Osteocyte (in vitro differentiated cells): ENCODE results near the gene N4BP2. TPM values are rescaled to one million over a fixed set of nuclear protein-coding genes. Genes with fewer than 3 reads are reported as not detected.

Experiments
- DNase-seq: peaks from one replicate; pipeline ENCODE4 v3.0.0; 2021; ENCODE audit warnings: mixed read lengths; ENCODE audit not compliant: unreplicated experiment; ENCODE audit errors: extremely low spot score
- H3K27ac Mint-ChIP-seq: one replicate; pipeline ENCODE4 v1.8.0; 2021; ENCODE audit warnings: mild to moderate bottlenecking, mixed read lengths; ENCODE audit not compliant: unreplicated experiment
- H3K27me3 Mint-ChIP-seq: one replicate; pipeline ENCODE4 v1.8.0; 2021; ENCODE audit warnings: mixed read lengths; ENCODE audit not compliant: unreplicated experiment
- H3K36me3 Mint-ChIP-seq: one replicate; pipeline ENCODE4 v1.8.0; 2021; ENCODE audit warnings: mixed read lengths; ENCODE audit not compliant: unreplicated experiment
- H3K4me1 Mint-ChIP-seq: one replicate; pipeline ENCODE4 v1.8.0; 2021; ENCODE audit warnings: mixed read lengths; ENCODE audit not compliant: unreplicated experiment
- H3K4me3 Mint-ChIP-seq: one replicate; pipeline ENCODE4 v1.8.0; 2021; ENCODE audit warnings: mild to moderate bottlenecking, moderate library complexity, mixed read lengths; ENCODE audit not compliant: unreplicated experiment
- H3K9me3 Mint-ChIP-seq: one replicate; pipeline ENCODE4 v1.8.0; 2021; ENCODE audit warnings: mixed read lengths; ENCODE audit not compliant: unreplicated experiment
- total RNA-seq: library from RNA; stranded (reverse); gene quantifications from 2 replicates; pipeline ENCODE4 v1.2.1, GENCODE V29; 2021
- TF ChIP-seq, protein P1 (sequence below): fragments of 200-600 bp; sonication (generic); IDR thresholded peaks from 2 replicates; pipeline ENCODE4 v1.5.0; 2021; ENCODE audit warnings: antibody characterized with exemption, mild to moderate bottlenecking, moderate library complexity

Gene N4BP2
- total RNA-seq, 1 donor from 2014 or later = 14.9 TPM

DNA sequence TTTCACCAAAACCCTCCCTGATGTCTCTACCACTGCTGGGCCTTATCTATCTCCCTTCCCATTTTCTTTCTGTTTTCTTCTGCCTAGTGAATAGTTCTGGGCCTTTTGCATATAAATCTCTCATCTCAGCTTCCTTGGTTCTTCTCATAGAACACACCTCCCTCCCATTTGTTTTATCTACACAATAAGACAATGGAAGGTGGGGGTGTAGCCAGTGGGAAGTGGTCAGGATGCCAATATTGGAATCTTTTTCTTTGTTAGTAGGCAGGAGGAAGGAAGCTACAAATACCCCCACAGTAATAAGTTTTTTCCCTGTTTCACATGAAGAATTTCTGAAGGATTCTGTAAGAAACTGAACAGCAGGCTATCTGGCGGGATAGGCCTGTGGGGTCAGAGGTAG is 109.3 kb downstream of the N4BP2 start:
- Mint-ChIP-seq H3K4me1 (no peaks in the 10 kb centered on the region), H3K27me3 (no peaks in the 10 kb centered on the region), H3K27ac (no peak overlapping the region), H3K4me3 (no peak overlapping the region), H3K9me3 (peaks cover 16% of the 10 kb centered on the region), H3K36me3 (peaks cover 29% of the 10 kb centered on the region)
- TF ChIP-seq, protein P1, sequence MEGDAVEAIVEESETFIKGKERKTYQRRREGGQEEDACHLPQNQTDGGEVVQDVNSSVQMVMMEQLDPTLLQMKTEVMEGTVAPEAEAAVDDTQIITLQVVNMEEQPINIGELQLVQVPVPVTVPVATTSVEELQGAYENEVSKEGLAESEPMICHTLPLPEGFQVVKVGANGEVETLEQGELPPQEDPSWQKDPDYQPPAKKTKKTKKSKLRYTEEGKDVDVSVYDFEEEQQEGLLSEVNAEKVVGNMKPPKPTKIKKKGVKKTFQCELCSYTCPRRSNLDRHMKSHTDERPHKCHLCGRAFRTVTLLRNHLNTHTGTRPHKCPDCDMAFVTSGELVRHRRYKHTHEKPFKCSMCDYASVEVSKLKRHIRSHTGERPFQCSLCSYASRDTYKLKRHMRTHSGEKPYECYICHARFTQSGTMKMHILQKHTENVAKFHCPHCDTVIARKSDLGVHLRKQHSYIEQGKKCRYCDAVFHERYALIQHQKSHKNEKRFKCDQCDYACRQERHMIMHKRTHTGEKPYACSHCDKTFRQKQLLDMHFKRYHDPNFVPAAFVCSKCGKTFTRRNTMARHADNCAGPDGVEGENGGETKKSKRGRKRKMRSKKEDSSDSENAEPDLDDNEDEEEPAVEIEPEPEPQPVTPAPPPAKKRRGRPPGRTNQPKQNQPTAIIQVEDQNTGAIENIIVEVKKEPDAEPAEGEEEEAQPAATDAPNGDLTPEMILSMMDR = no peak
- no peak for DNase-seq

DNA sequence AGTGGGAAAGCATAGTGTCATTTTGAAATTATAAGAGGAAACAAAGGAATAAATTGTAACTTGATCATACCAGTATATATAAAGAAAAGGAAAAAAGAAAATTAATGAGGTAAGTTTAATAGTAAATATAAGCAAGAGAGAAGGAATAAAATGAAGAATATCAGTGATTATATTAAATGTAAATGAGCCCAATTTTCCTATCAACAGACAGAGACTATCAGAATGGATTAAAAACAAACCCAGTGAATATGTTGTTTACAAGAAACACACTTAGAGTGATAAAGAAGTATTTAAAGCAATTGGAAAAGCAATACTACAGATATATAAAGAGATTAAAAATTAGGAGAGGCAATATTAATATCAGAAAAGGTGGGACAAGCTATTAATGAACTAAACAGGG is 111.4 kb downstream of the N4BP2 start:
- Mint-ChIP-seq H3K4me1 (no peaks in the 10 kb centered on the region), H3K36me3 (peaks cover 18% of the 10 kb centered on the region), H3K27ac (no peak overlapping the region), H3K4me3 (no peak overlapping the region), H3K9me3 (peaks cover 16% of the 10 kb centered on the region), H3K27me3 (no peaks in the 10 kb centered on the region)
- TF ChIP-seq, protein P1 = no peak
- no peak for DNase-seq

DNA sequence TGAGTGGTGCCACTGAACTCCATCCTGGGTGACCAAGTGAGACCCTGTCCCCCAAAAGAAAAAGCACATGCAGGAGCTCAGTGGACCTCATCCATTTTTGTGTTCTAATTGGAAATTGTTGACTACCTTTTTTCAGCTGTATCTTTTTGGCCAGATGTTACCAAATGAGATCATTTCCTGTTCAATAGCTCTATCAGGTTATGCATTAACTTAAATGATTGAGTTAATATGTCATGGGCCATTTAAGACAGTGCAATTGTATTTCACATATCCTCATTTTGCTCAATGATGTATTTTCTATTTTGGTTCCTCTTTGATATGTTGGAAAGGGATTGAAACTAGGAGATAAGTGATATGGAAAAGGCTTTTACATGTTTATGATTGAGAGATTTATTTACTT is 113.9 kb downstream of the N4BP2 start:
- TF ChIP-seq, protein P1 = no peak
- Mint-ChIP-seq H3K4me1 (no peaks in the 10 kb centered on the region), H3K36me3 (peaks cover 16% of the 10 kb centered on the region), H3K27ac (no peak overlapping the region), H3K4me3 (no peak overlapping the region), H3K9me3 (peaks cover 16% of the 10 kb centered on the region), H3K27me3 (no peaks in the 10 kb centered on the region)
- DNase-seq = no peak

DNA sequence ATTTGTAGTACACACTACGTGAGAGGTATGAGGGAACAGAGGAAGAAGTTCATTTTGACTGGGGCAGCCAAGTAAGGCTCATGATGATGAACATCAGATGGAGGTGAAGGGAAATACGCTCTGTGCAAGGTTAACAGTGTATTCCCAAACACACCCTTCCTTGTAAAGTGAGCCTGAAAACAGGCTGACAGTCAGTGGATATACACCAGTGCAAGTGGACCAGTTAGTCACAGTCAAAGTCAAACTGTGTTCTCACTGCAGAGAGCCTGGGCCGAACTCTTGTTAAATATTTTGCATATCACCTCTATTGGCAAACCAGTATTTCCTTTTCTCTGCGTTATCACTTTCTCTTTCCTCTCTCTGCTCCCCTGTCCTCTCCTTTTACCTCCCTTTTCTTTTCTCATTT is 116.8 kb downstream of the N4BP2 start:
- no peaks in the 10 kb centered on the region for H3K27me3 Mint-ChIP-seq
- no peaks in the 10 kb centered on the region for H3K36me3 Mint-ChIP-seq
- H3K4me3 Mint-ChIP-seq = no peak overlapping the region
- H3K4me1 Mint-ChIP-seq = no peaks in the 10 kb centered on the region
- no peak overlapping the region for H3K27ac Mint-ChIP-seq
- no peaks in the 10 kb centered on the region for H3K9me3 Mint-ChIP-seq
- DNase-seq = no peak
- TF ChIP-seq, protein P1 = no peak

DNA sequence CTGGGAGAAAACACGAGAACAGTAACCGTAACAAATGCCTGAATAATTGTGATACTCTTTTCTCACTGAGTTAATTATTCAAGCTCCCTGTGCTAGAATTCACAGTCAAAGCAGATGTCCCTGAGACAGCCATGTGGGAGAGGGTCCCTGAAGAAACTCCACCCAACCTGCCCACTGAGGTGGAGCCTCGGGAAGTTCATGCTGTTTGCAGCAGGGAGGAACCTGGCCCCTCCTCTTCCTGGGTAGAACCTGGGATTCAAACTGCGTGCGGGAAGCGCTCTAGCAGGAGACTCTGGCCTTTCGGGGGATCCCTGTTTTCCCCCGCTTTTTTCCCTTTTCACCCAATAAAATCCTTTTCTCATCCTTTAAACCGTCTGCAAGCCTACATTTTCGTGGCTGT is 120.0 kb downstream of the N4BP2 start:
- Mint-ChIP-seq H3K9me3 (peaks cover 3% of the 10 kb centered on the region), H3K27me3 (no peaks in the 10 kb centered on the region), H3K27ac (no peak overlapping the region), H3K36me3 (no peaks in the 10 kb centered on the region), H3K4me3 (no peak overlapping the region), H3K4me1 (no peaks in the 10 kb centered on the region)
- TF ChIP-seq, protein P1 = no peak
- DNase-seq = no peak
